ENCODE data around the gene PPP1R3F. TPM values are rescaled to one million over a fixed set of nuclear protein-coding genes. Genes with fewer than 3 reads are reported as not detected.

The PPP1R3F gene
- total and polyA plus RNA-seq, 12 donors: 2.6 to 11.6 (median 6.1) TPM

- H3K27me3 ChIP-seq: no peaks in the 10 kb centered on the region
- H3K4me3 ChIP-seq: no peak overlapping the region
- no peaks in the 10 kb centered on the region for H3K36me3 ChIP-seq (replicated peaks in 1 of 2)
- WGBS, 4 donors: 82 to 85% (median 84%) methylated on average over 7 to 10 of the region's 10 CpGs
- intact Hi-C loops (cut with DNase I): no loop called here
- no peak overlapping the region for H3K27ac ChIP-seq
- H3K9me3 ChIP-seq (replicated peaks in 1 of 3): no peaks in the 10 kb centered on the region
- TF ChIP-seq CTCF (IDR thresholded peaks at IDR 0.05) (no peak), POLR2A (IDR thresholded peaks at IDR 0.05) (no peak)
- DNase-seq: no peak
- H3K4me1 ChIP-seq (replicated peaks in 1 of 2): no peaks in the 10 kb centered on the region
Measured at GRCh38 chrX:49263631-49264030, 6.0 kb upstream of the PPP1R3F start.

GRCh38 chrX:49264460-49264859, 5.1 kb upstream of the PPP1R3F start, which contains the start of gene FOXP3:
Gene FOXP3 (minus strand): TSS chrX:49264710. CDS start chrX:49258505, 6,205 bp downstream.
- intact Hi-C loops (cut with DNase I): no loop called here
- no peak within 1 kb of the TSS for H3K27ac ChIP-seq
- no peak for TF ChIP-seq CTCF (IDR thresholded peaks at IDR 0.05)
- no peak for TF ChIP-seq POLR2A (IDR thresholded peaks at IDR 0.05)
- no peaks in the 10 kb centered on the region for H3K36me3 ChIP-seq (replicated peaks in 1 of 2)
- H3K4me1 ChIP-seq (replicated peaks in 1 of 2): no peaks in the 10 kb centered on the region
- H3K4me3 ChIP-seq: no peak within 1 kb of the TSS
- 85 to 89% (median 87%) methylated on average over 11 of the region's 11 CpGs for WGBS, 4 donors
- no peak for DNase-seq
- no peaks in the 10 kb centered on the region for H3K9me3 ChIP-seq (replicated peaks in 1 of 3)
- no peaks in the 10 kb centered on the region for H3K27me3 ChIP-seq

- TF ChIP-seq CTCF (IDR thresholded peaks at IDR 0.05) (no peak), POLR2A (IDR thresholded peaks at IDR 0.05) (no peak)
- 75 to 87% (median 79%) methylated on average over 8 to 10 of the region's 10 CpGs for WGBS, 4 donors
- intact Hi-C loops (cut with DNase I): no loop called here
- H3K27ac ChIP-seq: no peak overlapping the region
- H3K36me3 ChIP-seq (replicated peaks in 1 of 2): no peaks in the 10 kb centered on the region
- H3K27me3 ChIP-seq: no peaks in the 10 kb centered on the region
- H3K4me3 ChIP-seq: no peak overlapping the region
- no peaks in the 10 kb centered on the region for H3K9me3 ChIP-seq (replicated peaks in 1 of 3)
- peak in 1 of 7 donors; percentile 4 for DNase-seq
- H3K4me1 ChIP-seq (replicated peaks in 1 of 2): peaks cover 0 to 15% of the 10 kb centered on the region in 2 donors
Measured at GRCh38 chrX:49266523-49267445, 2.8 kb upstream of the PPP1R3F start.

- Histone ChIP-seq H3K9me3 (replicated peaks in 1 of 3) (no peaks in the 10 kb centered on the region), H3K4me3 (peak overlapping the region in 2 of 4 donors; percentile 23 to 80), H3K4me1 (replicated peaks in 1 of 2) (peaks cover 0 to 17% of the 10 kb centered on the region in 2 donors), H3K36me3 (replicated peaks in 1 of 2) (no peaks in the 10 kb centered on the region), H3K27ac (peak overlapping the region in 4 of 5 donors; percentile 56 to 99 (median 93)), H3K27me3 (no peaks in the 10 kb centered on the region)
- TF ChIP-seq CTCF (IDR thresholded peaks at IDR 0.05): no peak
- WGBS, 4 donors: 1 to 53% (median 26%) methylated on average over 4 of the region's 4 CpGs
- DNase-seq: no peak
- intact Hi-C loops (cut with DNase I): no loop called here
Measured at GRCh38 chrX:49268702-49269009, 937 bp upstream of the PPP1R3F start.
